GM15510 (cell line): ENCODE measurements around the gene PLEKHM3.

Experiments used
- POLR2A ChIP-seq: IDR thresholded peaks from 3 replicates; pipeline ENCODE4 v1.6.1; 2011; ENCODE audit warnings: borderline replicate concordance; ENCODE audit not compliant: insufficient read length; ENCODE audit errors: extremely low read depth

Gene PLEKHM3

GRCh38 chr2:207879536-207879935 lies 145.8 kb downstream of the PLEKHM3 start:
- TF ChIP-seq POLR2A: no peak

- TF ChIP-seq POLR2A: no peak
Observed at GRCh38 chr2:207876842-207877535, 148.3 kb downstream of the PLEKHM3 start.

GRCh38 chr2:207875473-207876212 lies 149.7 kb downstream of the PLEKHM3 start:
- TF ChIP-seq POLR2A: no peak

DNA sequence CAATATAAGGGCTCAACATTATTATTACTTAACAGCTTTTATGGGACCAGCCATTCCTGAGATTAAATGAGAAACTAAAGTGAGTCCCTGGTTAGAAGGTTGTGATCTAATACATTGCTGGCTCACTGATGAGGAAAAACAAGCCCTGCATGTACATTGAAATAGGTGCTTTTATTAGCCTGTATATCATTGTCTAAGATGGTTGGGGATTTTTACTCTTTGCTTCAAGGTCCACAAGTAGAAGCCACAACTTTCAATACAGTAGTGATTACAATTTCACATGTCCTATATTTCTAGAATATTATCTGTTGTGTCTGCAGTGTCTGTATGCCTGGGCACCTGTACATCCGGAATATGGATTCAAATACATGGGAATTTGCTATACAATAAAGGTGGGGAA lies 151.5 kb downstream of the PLEKHM3 start:
- TF ChIP-seq POLR2A: no peak

GRCh38 chr2:207871911-207872310 lies 153.4 kb downstream of the PLEKHM3 start:
- no peak for TF ChIP-seq POLR2A

DNA sequence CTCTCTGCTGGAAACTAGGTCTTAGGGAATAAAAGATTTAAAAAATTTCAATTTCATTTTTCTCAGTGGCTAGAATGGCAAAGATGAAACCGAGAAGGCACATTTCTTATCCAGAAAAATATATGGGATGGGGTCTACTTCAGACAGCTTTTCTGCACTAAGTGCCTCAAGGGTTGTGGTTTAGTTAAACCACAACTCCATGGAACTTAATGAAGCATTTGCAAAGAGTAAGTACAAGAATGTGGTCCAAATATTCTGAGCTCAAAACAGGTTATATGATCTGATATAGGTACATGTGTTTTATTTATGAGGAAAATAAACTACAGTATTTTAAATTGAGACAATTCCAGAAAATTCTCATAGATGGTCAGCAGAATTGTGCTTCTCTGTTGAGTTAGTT lies 153.8 kb downstream of the PLEKHM3 start:
- no peak for TF ChIP-seq POLR2A

DNA sequence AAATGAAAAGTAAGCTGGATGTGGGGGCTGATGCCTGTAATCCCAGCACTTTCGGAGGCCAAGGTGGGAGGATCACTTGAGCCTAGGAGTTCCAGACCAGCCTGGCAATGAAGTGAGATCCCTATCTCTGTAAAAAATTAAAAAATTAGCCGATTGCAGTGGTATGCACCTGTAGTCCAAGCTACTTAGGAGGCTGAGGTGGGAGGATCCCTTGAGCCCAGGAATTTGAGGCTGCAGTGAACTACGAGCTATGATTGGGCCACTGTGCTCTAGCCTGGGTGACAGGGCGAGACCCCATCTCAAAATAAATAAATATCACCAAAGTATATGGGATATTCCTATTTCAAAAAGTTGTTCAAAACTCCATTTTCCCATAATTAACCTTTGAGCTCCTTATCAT lies 154.5 kb downstream of the PLEKHM3 start:
- no peak for TF ChIP-seq POLR2A

GRCh38 chr2:207869784-207870778 lies 155.2 kb downstream of the PLEKHM3 start:
- TF ChIP-seq POLR2A: no peak

- TF ChIP-seq POLR2A: no peak
Observed at GRCh38 chr2:207868855-207869596, 156.3 kb downstream of the PLEKHM3 start.

DNA sequence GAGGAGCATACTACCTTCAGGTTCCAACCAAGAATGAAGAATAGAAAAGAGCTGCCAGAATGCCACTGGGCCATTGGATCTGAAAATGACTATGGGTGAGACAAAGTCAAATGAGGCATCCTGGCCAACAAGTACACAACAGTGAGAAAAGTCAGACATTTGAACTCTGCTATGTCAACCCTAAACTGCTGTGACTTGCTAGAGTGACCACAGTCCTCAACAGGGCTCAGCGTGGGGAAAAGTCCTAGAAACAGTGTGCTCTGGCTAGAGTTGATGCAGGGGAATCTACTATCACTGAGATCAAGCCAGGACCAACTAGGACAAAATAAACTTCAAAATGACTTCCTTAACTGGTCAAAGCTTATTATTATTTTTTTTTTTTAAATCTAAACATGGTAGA lies 157.4 kb downstream of the PLEKHM3 start:
- TF ChIP-seq POLR2A: no peak

GRCh38 chr2:207867056-207867455 lies 158.3 kb downstream of the PLEKHM3 start:
- TF ChIP-seq POLR2A: no peak

DNA sequence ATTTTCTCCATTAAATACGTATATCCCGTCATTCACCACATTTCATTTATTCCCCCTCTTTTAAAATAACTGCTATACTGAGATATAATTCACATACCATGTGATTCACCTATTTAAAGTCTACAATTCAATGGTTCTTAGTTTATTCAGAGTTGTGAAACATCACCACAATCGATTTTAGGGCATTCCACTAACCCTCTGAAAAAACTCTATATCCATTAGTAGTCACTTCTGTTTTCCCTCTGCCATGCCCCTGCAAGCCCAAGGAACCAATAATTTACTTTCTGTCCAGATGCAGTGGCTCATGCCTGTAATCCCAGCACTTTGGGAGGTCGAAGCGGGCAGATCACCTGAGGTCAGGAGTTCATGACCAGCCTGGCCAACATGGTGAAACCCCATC lies 160.1 kb downstream of the PLEKHM3 start:
- no peak for TF ChIP-seq POLR2A

GRCh38 chr2:207863345-207863744 lies 162.0 kb downstream of the PLEKHM3 start:
- TF ChIP-seq POLR2A: no peak

DNA sequence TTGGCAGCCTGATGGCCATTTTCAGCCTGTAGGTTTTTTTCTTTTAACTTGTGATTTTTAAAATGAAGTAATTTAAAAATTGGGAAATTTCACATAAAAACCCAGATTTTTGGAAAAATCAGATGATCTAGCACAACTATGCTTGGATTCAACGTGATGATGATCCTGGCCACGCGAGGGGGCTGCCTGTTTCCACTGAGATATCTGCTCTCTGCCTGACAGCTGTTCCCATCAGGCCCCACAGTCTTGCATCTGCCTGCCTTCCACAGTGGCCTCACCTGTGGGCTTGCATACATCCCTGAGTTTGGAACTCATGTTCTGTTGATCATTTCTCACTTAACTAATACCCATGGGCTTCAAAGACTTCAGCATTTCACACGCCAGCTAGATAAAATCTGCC lies 163.5 kb downstream of the PLEKHM3 start:
- no peak for TF ChIP-seq POLR2A
